ENCODE data around the gene BIN2.
"Not testable (repeated sequence)": the region's sequence is repeated elsewhere in the genome, so short reads cannot be mapped to it uniquely, and the experiment has no call there.

GRCh38 chr12:51272810-51273209 lies 51.2 kb downstream of the BIN2 start:
- TF ChIP-seq SIN3A (IDR thresholded peaks at IDR 0.05; ENCODE audit: borderline replicate concordance, insufficient read depth, low read depth, low read length); CTCF (IDR thresholded peaks at IDR 0.05): not testable (repeated sequence)

All from Panc1 (cell line).